Transverse colon (tissue), 4 donors: Measurements from ENCODE around the gene SIX5.

Source experiments
- CTCF ChIP-seq, 5 experiments: fragments of 200-600 bp in 3 of 5; fragments of 450-650 bp in 2 of 5; sonication (generic) in 3 of 5; IDR thresholded peaks; 1 replicate in 2 of 5; 2 replicates in 3 of 5; pipeline ENCODE4 v1.5.1; 2016 to 2017; ENCODE audit warnings: antibody characterized with exemption in 5 of 5, inconsistent platforms in 3 of 5, mild to moderate bottlenecking in 2 of 5, moderate library complexity in 1 of 5
- POLR2A ChIP-seq: fragments of 450-650 bp; IDR thresholded peaks from one replicate; pipeline ENCODE4 v1.6.1; 2016; ENCODE audit warnings: antibody characterized with exemption, mild to moderate bottlenecking, moderate library complexity
- POLR2AphosphoS5 ChIP-seq, 3 donors: sonication (generic); formaldehyde crosslinking; IDR thresholded peaks; one replicate each; pipeline ENCODE4 v1.6.1; 2016; ENCODE audit warnings: antibody characterized with exemption in 3 of 3

GRCh38 chr19:45804959-45805230, 35.8 kb upstream of the SIX5 start:
- TF ChIP-seq CTCF (IDR thresholded peaks at IDR 0.05) (no peak), POLR2A (no peak), POLR2AphosphoS5 (IDR thresholded peaks at IDR 0.05) (no peak)
